ENCODE measurements around the gene DIAPH3.

The DIAPH3 gene

DNA sequence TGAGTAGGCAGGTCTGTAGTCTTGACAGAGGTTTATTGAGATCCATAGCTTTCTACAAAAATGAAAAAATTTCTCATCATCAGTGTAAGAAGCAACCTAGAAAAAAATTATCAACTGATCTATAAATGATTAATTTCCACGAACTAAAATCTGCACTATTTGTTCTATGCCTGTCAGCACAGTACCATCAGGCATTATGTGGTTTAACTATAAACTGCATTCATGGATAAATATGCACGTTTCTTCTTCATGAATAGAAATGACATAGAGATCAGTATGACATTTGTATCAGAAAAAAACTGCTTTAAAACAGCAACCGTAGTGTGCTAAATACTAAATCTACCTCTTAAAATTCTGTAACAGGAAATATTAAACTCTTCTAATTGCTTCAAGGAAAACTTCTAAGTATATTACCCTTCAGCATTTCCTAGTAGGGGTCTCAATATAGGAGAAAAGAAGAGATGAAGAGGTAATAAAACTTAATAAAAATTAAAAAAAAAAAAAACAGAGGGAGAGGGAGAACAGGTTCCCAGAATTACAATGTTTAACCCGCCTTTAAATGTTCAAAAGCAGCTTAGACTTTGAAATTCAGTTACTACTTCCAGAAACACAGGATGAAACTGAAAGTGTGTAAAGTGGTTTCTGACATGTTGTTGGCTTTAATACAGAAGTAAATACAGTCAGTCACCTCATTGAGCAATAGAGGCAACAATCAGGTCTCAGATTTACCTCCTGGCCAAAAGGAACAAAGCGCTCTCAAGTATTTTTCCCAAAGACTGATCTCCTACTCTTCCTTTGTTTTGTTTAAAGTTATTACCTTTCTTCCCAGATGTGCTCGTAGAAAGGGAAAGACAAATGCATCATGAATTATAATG lies 144.4 kb downstream of the DIAPH3 start:
- DNase-seq (ENCODE audit: low spot score): no peak

DNA sequence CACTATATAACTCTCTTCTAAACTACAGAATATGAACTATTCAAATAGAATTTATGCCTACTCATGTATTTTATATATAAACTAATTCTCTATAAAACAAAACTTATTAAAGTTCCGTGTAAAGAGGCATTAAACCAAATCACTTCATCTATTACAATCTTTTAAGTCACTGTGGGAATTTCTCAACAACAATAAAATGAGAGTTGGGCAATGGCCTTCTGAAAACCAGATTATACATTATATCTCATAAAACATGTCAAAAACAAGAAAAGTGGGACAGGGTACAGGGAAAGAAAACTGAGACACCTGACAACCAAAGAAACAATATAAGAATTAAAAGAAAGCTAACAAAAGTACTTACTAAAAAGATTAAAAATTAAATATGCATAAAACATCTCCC lies 145.2 kb downstream of the DIAPH3 start:
- no peak for DNase-seq (ENCODE audit: low spot score)

DNA sequence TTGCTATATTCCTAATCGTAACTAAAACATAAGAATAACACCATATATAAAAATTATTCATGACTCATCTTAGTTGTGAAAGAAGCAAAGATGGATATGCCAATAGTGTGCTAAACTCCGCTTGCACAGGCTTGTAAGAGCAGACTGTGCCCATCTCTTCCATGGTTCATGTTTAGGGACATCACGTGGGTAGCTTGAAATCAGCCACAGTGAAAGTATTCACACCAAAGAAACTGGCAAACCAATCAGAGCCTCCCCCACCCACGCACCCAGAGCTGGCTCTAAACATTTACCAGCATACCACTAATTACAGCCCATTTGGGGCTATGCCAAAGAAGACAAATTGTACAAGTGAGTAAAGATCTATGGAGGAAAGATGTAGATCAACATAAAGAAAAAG lies 147.5 kb downstream of the DIAPH3 start:
- no peak for DNase-seq (ENCODE audit: low spot score)

DNA sequence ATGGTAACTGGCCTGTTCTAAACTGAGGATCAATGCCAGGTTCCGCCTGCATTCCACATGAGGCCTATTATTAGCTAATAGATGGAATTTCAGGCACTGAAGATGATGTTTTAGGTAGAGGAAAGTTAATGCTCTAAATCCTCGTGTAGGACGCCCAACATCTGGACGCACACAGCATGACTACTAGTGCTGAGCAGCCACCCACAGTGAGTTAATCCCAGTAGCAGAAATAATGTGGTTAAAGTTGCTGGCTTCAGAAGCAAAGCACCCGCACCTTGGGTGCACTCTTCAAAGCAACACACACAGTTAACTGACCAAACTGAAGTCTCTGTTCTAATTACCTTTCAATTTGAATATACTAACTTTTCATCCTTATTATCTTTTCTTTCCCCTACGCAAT lies 150.6 kb downstream of the DIAPH3 start:
- no peak for DNase-seq (ENCODE audit: low spot score)

DNA sequence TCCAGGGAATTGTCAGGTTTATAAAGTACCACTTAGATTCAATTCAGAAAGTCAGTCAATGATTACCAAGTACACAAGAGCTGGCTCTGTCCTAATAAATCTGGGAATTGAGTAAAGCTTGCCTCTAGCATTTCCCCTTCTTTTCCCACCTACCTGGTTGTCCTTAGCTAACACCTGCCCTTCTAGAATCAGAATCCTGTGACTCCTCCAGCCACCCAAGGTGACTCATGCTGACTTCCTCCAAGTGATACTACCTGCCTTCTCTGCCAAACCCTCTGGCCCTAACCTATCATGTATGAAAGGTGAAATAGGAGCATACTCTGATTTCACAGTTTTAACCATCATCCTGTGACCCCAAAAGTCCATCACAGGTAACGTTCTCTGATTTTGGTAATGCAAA lies 151.2 kb downstream of the DIAPH3 start:
- DNase-seq (ENCODE audit: low spot score): no peak

DNA sequence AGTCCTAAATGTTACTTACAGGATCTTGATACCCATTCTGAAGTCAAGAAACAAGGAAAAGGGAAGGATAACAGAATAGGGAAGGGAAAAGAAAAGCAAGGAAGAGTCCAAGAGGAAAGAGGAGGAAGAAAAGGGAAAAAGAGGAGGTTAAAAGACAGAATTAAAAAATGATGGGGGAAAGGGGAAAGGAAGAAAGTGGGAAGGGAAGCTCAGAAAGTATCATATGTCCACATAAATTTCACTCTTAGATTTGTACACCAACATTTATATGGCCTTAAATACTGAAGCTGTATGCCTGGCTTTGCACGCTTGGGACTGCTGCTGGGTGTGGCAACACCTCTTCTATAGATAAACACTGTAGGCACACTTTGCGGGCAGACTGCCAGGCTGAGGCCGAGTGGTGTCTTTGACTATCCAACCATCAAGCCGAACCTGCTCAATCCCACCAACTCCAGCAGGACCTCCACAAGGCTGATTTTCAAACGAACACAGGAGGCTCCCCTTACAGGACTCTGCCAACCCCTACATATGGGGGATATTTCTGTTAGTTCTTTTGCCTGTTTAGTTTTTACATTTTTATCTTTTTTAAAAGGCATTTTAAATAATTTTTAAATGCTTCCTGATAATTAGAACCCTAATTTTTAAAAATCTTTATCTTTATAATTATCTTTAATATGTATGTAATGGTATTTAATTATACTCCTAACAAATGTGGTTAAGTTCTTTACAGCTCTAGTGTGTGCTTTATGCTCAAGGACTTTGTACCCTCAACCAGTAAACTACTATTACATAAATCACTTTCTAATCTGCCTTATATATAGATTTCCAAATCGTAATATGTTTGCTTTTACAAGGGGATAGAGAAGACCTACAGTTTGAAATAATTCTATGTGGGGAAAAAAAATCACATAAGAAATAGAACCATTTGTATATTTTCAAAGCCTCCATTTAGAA lies 154.2 kb downstream of the DIAPH3 start:
- DNase-seq (ENCODE audit: low spot score): no peak

DNA sequence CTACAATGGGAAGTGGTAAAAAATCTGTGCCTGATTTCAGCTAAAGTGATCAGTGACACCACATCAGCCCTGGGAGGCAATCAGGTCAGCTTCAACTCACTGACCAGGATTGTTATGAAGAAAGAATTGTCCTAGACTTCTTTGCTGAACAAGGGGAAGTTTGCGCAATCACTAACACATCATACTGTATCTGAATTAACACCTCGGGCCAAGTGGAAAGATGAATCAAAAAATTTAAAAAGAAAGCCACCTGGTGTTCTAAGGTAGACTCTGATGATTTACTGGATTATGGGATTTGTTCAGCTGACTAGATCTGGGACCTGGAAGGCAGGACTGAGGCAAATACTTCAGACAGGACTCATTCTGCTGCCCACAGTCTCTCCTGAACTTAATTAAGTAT lies 161.8 kb downstream of the DIAPH3 start:
- no peak for DNase-seq (ENCODE audit: low spot score)

DNA sequence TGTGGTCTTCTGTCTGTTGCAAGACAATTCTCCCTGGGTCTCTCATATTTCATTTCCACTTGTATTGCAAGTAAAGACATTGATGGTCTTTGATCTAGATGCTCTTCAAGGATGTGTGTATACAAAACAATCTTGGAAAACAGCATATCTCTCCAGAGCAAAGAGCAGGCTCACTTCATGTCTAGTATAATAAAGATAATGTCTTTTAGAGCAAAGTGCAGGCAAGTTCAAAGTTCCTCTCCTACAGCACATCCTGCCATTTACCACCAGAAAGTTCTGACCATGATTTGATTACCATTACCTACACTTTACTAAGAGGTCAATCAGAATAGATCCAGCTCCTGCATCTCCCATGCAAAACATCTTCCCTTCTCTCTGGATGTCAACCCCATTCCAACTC lies 162.8 kb downstream of the DIAPH3 start:
- DNase-seq (ENCODE audit: low spot score): no peak

DNA sequence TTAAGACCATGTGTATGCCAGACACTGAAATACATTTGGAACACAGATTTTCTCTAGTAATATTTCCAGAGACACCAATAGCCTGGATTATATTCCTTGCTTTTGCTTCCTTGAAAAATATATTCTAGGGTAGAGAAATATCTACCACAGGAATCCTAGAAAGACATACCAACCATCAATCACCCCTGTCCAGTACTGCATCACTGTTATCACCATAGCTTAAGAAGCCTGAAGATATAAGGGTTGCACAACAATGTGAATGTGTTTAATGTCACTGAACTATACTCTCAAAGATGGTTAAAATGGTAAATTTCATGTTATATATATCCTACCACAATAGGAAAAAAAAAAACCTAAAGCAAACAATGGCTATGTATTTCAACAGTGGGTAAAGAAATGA lies 163.6 kb downstream of the DIAPH3 start:
- no peak for DNase-seq (ENCODE audit: low spot score)

DNA sequence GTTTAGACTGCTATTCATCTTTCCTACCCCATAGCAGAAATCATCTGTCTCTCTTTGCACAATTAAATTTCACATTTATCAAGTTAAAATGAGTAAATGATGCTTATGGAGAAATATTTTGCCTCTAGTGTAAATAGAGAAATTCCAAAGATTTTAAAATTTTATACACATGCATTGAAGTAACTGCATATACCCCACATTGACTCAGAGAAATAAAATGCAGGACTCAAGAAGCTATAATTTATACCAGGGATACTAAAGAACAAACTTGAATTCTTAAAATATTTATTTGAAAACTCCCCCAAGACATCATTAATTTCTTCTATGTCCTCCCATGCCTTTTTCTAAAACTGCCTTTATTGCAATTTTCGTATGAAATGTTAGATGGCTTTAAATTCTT lies 165.8 kb downstream of the DIAPH3 start:
- no peak for DNase-seq (ENCODE audit: low spot score)

DNA sequence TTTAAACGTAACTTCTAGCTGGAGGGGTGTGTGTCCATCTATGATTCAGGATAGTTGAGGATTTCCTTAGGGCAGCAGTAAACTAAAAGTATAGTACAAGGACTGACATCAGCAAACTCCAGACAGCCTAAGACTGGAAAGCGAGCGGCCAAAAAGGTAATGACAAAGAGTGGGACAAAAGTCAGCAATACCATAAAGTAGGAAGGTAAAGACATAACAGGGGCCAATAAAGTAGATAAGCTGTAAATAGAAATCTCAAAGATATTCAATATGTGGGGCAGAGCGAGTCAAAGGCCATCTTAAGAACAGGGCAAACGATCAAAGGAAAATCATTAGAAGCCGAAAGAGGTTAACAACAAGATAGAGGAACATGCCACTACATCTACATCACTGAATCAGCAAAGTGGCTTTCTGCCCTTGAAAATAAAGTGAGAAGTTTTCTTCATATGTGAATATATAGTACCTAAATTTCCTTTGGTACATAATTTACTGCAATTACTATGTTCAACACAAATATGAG lies 167.2 kb downstream of the DIAPH3 start:
- DNase-seq (ENCODE audit: low spot score): no peak

DNA sequence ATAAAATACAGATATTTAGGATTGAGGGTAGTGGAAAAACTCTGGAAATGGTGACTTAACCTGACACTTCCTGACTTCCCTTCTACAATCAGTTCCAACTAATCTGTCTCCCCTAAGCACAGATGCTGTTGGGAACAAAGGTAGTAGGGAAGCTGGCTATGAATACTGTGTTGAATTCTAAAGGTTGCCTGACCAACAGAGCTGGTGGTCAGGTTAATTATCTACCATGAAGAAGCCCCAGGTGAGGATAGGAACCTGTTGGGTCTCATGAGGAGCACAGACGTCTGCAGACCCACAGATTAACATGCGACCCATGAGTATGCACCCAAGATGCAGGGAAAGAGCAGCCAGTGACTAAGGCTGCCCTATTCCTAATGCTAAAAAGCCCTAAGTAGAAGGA lies 172.3 kb downstream of the DIAPH3 start:
- DNase-seq (ENCODE audit: low spot score): no peak

DNA sequence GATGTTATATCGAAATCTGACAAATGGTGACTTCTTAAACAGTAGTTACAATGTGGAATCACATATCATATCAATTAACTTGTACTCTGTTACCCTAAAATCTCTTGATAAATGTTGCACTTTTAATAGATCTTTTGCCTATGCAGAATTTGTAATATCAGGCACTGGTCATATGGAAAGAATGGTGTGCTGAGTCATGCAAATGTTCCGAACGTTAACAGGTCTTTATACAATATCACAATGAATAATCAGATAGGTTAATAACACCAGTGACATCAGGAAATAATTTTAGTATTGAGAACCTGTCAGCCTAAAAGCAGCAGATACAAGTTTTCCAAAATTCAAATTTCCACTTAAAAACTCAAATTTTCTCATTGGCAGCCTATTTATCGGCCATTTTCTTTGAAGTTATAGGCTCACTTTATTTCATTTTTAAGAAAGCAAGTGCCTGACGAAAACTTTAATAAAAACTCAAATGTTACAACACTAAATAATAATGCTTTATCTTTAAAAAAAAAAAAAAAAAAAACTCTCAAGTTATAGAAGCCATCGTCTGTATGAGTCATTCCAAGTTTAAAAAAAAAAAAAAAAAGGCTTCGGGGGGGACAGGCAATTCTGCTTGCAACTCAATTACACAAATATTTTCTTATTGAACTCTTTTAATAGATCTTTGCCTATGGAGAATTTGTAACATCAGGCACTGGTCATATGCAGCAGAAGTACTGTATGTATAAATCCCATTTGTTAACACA lies 180.9 kb downstream of the DIAPH3 start:
- DNase-seq (ENCODE audit: low spot score): no peak

DNA sequence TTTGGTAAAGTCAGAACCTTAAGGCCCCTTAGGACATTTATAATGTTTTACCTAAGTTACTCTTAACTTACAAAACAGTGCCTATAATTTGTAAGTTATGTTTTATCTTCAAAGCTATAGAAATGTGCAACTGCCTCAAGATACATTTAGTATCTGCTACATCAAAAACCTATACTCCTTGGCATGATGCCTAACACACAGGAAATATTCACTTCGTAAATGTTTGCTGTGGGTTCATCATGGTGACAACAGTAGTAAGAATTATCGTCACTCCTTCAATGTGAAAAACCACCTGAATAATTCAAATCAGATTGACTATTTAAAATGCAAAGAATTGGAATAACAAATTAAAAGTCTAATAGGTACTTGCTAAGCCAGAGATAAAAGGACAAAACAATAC lies 184.1 kb downstream of the DIAPH3 start:
- DNase-seq (ENCODE audit: low spot score): no peak

DNA sequence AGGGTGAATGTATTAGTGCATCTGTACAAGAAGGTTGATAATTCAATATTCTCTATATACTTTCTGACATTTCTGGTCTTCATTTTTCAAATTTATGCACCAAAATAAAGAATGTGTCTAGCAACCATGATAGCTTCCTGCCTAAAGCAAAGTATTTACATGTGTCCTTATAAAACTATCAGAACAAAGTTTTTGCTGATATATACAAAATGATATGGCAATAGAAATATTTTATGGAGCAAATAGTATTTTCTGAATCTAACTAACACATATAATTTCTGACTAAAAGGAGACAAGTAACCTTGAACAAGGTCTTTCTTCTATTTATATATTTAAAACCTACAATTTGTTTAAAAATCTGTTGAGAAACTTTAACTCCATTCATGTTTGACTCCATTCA lies 184.9 kb downstream of the DIAPH3 start:
- DNase-seq (ENCODE audit: low spot score): no peak

DNA sequence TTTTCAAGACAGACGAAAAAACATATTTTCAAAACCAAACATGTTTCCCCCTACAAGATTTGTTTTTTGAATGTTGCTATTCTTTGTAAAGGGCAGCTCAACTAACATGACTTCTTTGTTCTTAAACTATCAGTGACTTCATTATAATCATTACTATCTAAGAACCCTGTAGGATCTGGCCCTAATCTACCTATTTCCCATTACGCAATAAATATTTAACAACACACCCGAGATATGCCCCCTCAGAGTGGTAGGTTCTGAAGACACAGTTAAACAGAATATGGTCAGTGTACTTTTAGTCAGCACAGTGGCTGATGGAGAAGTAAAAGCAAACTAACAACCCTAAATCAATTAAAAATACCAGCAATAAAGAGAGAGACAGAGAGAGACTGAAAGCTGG lies 186.9 kb downstream of the DIAPH3 start:
- no peak for DNase-seq (ENCODE audit: low spot score)

DNA sequence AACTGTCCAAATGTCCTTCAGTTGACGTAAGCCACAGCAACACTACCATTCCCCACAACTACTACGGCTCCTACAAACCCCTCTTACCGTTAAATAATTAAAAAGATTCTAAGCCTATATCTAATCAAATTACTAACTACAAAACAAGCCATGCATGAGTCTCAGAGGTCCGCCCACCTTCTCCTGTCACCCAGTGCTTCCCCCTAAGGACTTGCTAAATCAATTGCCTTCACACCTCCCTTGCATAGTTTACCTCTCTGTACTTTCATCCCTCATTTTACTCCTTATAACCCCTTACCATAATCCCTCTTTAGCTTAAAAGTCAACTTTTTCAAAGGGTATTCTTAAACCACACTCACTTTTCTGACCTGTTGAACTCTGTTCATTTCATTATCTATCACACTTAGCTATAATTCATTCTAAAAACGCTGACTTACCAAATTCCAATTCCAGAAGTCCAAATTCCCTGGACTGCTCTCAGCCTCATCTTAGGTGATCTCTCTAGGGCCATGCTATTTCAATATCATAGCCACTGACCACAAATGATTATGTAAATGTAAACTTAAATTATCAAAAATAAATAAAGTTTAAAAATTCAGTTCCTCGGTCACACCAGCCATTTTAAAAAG lies 187.8 kb downstream of the DIAPH3 start:
- DNase-seq (ENCODE audit: low spot score): no peak

DNA sequence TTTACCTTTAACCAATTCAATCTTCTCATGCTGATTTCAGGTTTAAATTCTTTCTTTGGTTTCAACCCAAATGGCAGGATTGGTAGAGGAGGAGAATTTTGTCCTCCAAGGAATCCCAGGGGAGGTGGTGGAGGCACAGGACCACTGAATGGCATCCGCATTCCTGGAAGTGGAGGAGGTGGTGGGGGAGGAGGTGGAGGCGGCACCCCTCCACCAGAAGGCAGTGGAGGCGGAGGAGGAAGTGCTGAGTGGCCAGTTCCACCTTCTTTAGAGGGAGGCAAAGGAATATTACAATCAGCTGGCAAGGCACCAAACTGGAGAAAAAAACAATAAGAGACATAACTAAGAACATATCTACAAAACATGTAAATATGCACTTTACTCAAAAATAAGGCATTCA lies 192.9 kb downstream of the DIAPH3 start:
- DNase-seq (ENCODE audit: low spot score): no peak

DNA sequence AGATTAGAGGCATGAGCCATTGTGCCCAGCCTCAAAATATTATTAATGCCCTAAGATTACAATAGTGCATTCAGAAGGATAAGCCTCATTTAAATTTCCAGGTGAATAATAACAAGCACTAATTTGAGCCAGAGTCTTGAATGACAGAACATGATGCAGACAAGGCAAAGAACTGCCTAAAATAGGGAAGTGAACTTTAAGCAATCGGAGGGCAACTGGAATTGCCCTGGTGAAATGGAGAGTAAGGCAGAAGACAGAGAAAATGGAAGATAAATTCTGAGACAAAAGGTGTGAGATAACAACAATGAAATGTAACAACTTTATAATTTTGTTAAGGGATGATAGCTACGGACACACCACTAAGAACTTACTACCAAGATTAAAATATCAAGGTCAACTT lies 199.9 kb downstream of the DIAPH3 start:
- DNase-seq (ENCODE audit: low spot score): no peak

DNA sequence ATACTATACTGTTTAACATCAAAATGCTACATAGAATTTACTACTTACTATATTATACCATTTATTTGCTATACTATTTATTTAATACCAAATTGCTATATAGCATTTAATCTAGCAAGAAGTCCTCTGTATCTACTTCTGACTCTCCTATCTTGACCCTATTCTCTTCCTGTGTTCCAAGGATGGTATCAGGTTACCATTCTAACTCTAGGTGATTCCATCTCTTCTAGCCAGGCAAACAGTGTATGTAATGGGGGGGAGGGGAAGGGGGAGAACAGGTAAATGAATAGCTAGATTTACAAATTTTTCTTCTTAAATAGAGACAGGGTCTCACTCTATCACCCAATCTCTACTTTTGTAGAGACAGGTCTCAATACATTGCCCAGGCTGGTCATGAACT lies 200.3 kb downstream of the DIAPH3 start:
- no peak for DNase-seq (ENCODE audit: low spot score)

DNA sequence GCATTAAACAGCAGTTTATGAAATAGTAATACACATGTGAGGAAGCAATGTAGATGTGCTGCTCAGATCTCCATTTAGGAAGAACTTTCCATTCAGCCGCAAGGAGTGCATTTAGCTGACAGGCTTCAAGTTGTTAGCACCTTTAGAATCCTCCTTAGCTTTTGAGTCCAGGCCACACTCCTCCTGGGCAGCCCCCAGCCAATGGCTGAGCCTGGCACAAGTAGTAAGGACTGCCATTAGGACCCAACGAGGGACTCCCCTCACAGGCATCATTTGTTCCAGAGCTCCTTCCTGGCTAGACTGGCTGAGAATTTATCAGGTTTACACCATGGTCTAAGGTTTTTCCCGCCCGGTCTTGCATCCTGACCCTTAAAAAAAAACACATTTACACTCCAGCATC lies 201.4 kb downstream of the DIAPH3 start:
- DNase-seq (ENCODE audit: low spot score): no peak

DNA sequence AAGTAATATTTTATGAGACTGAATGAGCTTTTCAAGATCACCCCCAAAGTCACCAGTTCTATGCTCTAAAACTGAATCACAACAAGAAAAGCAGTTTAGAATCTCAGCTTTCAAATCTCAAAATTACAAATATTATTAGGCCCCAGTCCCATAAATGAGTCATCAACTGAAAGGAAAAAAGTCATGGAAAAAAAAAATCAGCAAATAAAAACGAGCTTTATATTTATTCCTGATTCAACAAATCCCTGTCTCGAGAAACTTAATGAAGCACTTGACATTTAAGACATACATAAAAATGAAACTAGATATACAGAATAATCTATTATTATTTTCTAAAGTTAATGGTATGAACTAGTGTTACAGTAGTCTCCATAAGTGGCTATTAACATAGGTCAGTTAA lies 203.0 kb downstream of the DIAPH3 start:
- no peak for DNase-seq (ENCODE audit: low spot score)
